GM18861 (cell line): ENCODE data around the gene ZNHIT1.
"Not testable (repeated sequence)": the region's sequence is repeated elsewhere in the genome, so short reads cannot be mapped to it uniquely, and the experiment has no call there.

Source experiments
- ATAC-seq: cut with Tn5 transposase; IDR thresholded peaks from one replicate; pipeline ENCODE4 v1.9.1; 2021; ENCODE audit not compliant: unreplicated experiment

The ZNHIT1 gene

GRCh38 chr7:101186844-101187428 is 31.0 kb upstream of the ZNHIT1 start:
- no peak for ATAC-seq

DNA sequence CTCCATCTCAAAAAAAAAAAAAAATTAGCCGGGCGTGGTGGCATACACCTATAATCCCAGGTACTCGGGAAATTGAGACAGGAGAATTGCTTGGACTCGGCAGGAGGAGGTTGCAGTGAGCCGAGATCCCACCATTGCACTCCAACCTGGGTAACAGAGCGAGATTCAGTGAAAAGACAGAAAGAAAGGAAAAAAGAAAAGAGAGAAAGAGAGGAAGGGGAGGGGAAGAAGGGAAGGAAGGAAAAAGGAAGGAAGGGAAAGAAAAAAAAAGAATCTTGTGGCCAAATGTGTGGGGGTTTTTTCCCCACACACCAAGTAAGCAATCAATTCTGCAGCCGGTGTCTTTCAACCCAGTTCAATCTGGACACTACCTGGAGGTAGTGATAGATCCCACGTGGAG is 28.9 kb upstream of the ZNHIT1 start:
- no peak for ATAC-seq

DNA sequence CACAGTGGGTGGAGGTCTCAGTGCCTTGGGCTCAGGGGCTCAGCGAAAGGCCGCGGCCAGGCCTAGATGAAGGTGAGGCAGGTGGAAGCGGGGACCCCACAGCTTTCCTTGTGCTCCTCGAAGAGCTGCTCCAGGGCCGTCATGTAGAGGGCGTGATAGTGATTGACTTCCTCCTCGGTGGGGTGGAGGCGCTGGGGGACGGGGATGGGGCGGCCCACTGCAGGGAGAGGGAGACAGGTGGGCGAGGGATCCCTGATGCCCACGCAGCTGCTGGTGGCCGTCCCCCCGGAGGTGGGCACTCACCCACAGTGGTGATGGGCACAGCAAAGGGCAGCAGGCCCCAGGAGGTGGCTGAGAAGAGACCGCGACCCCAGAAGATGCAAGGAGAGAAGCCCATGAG is 22.1 kb upstream of the ZNHIT1 start:
- ATAC-seq, result no peak

GRCh38 chr7:101197991-101198390 is 20.0 kb upstream of the ZNHIT1 start:
- ATAC-seq, result no peak

DNA sequence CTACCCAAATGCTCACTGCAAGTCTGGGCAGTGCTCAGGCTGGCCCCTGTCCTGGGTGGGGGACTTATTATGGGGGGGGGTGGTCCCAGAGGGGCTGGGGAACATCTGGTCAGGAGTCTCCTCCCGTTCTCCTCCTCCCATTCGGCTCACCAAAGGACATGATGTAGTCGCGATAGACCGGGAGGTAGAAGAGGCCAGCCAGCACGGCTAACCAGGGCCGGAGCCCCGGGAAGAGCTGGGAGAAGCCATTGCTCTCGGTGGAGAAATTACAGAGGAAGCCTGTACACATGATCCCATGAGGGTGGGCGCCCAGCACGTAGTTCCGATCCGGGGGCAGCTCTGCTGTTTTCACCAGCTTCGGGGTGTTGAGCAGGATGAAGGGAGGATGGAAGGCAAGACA is 19.5 kb upstream of the ZNHIT1 start:
- no peak for ATAC-seq

GRCh38 chr7:101199522-101199921 is 18.4 kb upstream of the ZNHIT1 start:
- not testable (repeated sequence) for ATAC-seq

DNA sequence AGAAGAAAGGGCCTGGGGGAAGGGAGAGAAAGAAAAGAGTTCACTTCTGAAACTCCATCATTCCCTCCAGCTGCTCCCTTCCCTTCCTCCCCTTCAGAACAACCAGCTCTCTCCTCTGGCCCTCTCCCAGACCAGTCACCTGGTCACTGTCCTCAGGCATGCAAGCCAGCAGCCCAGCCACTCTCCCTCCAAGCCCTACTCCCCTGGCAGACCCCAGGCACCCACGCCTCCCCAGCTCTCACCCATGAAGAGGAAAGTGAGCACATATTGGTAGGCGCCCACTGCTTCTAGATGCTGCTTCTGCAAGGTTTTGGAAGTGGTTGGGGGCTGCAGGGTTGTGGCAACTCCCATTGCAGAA is 17.5 kb upstream of the ZNHIT1 start:
- ATAC-seq, result no peak

DNA sequence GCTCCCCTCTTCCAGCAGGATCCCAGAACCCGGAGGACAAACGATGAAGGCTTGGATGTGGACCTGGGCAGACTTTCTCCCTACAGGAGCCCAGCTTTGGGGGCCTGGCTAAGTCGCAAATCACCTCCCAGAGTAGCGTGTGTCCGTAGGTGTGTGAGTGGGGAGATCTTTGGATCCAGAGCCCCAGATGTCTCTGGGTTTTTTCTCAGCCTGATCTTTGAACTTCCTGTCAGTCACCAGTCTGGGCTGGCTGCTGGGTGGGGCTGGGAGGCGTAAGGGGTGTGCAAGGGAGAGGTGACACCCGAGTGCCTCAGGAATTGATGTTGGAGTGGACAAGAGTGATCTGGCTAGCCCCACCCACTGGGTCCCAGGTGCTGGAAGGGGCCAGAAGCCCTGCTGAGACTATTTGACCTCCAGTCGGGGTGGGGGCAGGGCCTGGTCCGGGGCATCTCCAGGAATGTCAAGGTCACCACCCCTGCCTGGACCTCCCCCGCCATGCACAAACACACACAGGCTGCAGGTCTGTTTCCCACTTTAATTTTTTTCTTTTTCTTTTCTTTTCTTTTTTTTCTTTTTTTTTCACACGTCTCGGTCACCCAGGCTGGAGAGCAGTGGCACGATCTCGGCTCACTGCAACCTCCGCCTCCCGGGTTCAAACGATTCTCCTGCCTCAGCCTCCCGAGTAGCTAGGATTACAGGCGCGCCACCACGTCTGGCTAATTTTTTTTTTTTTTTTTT is 16.9 kb upstream of the ZNHIT1 start, which contains the start of gene MOGAT3:
Gene MOGAT3, minus strand, starts transcription at position 175 of the 738 bp plus-strand sequence. CDS start 182 bp downstream, outside the sequence.
- ATAC-seq, result no peak

GRCh38 chr7:101201695-101202602 is 16.0 kb upstream of the ZNHIT1 start:
- ATAC-seq, result no peak

GRCh38 chr7:101202603-101202918 is 15.4 kb upstream of the ZNHIT1 start:
- no peak for ATAC-seq

DNA sequence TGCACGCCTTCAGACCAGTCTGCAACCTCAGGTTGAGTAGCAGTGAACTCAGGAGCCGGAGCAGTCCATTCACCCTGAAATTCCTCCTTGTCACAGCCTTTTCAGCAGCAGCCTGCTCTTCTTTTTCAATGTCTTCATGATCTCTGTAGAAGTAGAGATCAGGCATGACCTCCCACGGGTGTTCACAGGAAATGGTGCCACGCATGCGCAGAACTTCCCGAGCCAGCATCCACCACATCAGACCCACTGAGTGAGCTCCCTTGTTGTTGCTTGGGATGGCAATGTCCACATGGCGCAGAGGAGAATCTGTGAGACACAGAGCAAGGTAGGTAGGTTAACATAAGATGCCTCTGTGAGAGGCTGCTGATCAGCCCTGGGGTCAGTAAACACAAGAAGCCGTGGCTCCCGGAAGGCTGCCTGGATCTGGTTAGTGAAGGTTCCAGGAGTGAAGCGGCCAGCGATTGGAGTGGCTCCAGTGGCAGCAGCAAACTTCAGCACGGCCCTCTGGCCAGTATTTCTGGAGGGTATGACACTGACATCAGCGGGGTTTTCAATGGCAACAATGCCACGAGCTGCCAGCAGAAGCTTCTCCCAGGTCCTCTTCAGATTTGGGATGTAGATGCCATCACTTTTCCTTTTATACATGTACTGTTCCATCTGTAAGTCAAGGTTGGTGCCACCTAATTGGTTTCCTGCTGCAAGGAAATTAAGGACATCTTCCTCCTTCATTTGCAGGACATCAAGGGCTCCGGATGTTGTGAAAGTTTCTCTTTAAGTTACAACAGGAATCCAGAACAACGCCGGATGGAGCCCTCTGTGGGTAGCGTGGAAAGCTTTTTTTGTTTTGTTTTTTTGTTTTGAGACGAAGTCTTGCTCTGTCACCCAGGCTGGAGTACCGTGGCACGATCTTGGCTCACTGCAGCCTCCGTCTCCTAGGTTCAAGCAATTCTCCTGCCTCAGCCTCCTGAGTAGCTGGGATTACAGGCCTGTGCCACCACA is 13.9 kb upstream of the ZNHIT1 start:
- not testable (repeated sequence) for ATAC-seq

GRCh38 chr7:101205901-101206664 is 11.9 kb upstream of the ZNHIT1 start:
- ATAC-seq, result no peak

- ATAC-seq, result no peak
Observed at GRCh38 chr7:101206665-101207042, 11.3 kb upstream of the ZNHIT1 start.

- ATAC-seq, result no peak
Observed at GRCh38 chr7:101207459-101207858, 10.5 kb upstream of the ZNHIT1 start.

GRCh38 chr7:101208794-101209193 is 9.2 kb upstream of the ZNHIT1 start:
- ATAC-seq, result no peak

GRCh38 chr7:101210143-101210542 is 7.8 kb upstream of the ZNHIT1 start:
- no peak for ATAC-seq

- no peak for ATAC-seq
Observed at GRCh38 chr7:101211501-101211900, 6.5 kb upstream of the ZNHIT1 start.

DNA sequence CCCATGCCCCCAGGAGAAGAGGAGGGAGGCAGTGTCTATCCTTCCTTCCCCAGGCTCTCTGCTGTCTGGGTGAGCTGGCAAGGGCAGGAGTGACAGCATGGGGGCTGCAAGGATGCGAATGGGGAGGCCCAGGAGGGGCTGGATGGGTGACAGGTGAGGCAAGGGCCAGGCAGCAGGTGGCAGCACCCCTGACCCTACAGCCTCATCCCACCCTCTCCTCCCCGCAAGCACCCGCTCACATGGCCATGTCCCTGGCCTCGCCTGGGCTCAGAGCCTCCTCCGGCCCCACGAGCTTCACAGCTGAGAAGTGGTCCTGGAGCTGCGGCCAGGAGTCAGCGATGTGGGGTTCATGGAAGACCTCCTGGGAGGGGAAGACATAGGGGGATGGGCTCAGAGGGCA is 6.0 kb upstream of the ZNHIT1 start:
- ATAC-seq, result no peak

GRCh38 chr7:101216001-101216859 is 1.7 kb upstream of the ZNHIT1 start:
- ATAC-seq, result no peak
